ENCODE measurements around the gene AMPD3.

- no peak for TF ChIP-seq EP300 (IDR thresholded peaks at IDR 0.05)
- no peak for TF ChIP-seq POLR2A (IDR thresholded peaks at IDR 0.05; ENCODE audit: low read depth)
Observed at GRCh38 chr11:10544491-10545465, 89.7 kb downstream of the AMPD3 start.
